ENCODE measurements around the gene PRPF4.

- TF ChIP-seq CTCF (conservative IDR thresholded peaks at IDR 0.05; ENCODE audit: low read length): no peak
- TF ChIP-seq EZH2phosphoT487 (IDR thresholded peaks at IDR 0.05; ENCODE audit: borderline replicate concordance): no peak
These were observed 48.0 kb upstream of the PRPF4 start for GRCh38 chr9:113227436-113227835.
